ENCODE measurements around the gene TBC1D2.

TBC1D2 gene

GRCh38 chr9:98159790-98160189 lies 95.7 kb downstream of the TBC1D2 start:
- no peak for DNase-seq

- no peak for DNase-seq
Observed at GRCh38 chr9:98159301-98159700, 96.1 kb downstream of the TBC1D2 start.

- no peak for DNase-seq
Observed at GRCh38 chr9:98158071-98158831, 97.2 kb downstream of the TBC1D2 start.

- DNase-seq = no peak
Observed at GRCh38 chr9:98157372-98157771, 98.1 kb downstream of the TBC1D2 start.

- no peak for DNase-seq
Observed at GRCh38 chr9:98154678-98155077, 100.8 kb downstream of the TBC1D2 start.

- no peak for DNase-seq
Observed at GRCh38 chr9:98152526-98152925, 102.9 kb downstream of the TBC1D2 start.

GRCh38 chr9:98150721-98151120 lies 104.7 kb downstream of the TBC1D2 start:
- no peak for DNase-seq

- DNase-seq = no peak
Observed at GRCh38 chr9:98150164-98150563, 105.3 kb downstream of the TBC1D2 start.

- no peak for DNase-seq
Observed at GRCh38 chr9:98149422-98149821, 106.0 kb downstream of the TBC1D2 start.

Measured in right hindlimb (tissue), 1 donor.